ENCODE data around the gene EMP3. TPM values are rescaled to one million over a fixed set of nuclear protein-coding genes. Genes with fewer than 3 reads are reported as not detected.

Gene EMP3
- total and polyA plus RNA-seq, 2 of the 13 experiments (the other 11 are each of a cell fraction or from before 2014, with no cell fraction given), result 2.2 to 7.8 TPM

DNA sequence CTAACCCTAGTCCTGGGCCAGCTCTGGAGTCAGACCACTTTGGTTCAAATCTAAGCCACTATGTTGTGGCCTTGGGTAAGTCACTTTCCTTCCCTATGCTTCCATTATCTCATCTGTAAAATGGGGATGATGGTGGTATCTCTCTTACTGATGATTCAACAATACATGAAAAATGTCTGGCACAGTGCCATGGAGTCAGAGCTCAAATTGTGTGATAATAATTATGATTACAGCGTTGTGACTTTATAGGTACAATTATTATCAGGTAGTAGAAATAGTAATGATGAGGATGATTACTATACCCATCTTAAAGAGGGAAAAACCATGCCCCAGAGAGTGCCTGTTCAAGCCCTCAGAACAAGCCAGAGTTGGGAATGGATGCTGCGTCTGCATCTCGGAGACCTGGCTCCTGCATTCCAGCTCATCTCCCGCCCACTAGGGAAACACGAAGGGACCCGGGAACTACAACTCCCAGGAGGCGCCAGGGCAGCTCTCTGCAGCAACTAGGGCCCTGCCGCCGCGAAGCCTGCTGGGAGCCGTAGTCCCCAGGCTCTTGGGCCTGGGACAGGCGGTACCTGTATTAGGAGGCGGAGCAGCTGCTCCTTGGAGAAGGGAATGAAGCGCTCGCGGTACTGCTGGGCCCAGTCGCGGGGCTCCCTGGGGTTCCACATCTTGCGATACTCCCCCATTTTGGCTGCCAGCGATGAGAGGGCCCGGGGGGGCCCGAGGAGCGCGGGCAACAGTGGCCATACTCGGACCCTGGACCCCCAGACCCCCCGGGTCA is 37.6 kb downstream of the EMP3 start (continued):
- TF ChIP-seq, protein P1, sequence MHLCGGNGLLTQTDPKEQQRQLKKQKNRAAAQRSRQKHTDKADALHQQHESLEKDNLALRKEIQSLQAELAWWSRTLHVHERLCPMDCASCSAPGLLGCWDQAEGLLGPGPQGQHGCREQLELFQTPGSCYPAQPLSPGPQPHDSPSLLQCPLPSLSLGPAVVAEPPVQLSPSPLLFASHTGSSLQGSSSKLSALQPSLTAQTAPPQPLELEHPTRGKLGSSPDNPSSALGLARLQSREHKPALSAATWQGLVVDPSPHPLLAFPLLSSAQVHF (CRISPR knock-in tag; IDR thresholded peaks at IDR 0.05), result no peak
- TF ChIP-seq, protein P2, sequence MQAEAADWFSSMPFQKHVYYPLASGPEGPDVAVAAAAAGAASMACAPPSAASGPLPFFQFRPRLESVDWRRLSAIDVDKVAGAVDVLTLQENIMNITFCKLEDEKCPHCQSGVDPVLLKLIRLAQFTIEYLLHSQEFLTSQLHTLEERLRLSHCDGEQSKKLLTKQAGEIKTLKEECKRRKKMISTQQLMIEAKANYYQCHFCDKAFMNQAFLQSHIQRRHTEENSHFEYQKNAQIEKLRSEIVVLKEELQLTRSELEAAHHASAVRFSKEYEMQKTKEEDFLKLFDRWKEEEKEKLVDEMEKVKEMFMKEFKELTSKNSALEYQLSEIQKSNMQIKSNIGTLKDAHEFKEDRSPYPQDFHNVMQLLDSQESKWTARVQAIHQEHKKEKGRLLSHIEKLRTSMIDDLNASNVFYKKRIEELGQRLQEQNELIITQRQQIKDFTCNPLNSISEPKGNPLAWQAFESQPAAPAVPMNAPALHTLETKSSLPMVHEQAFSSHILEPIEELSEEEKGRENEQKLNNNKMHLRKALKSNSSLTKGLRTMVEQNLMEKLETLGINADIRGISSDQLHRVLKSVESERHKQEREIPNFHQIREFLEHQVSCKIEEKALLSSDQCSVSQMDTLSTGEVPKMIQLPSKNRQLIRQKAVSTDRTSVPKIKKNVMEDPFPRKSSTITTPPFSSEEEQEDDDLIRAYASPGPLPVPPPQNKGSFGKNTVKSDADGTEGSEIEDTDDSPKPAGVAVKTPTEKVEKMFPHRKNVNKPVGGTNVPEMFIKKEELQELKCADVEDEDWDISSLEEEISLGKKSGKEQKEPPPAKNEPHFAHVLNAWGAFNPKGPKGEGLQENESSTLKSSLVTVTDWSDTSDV (CRISPR knock-in tag; IDR thresholded peaks at IDR 0.05), result peak; percentile 59; the same call in 1 of the 2 replicates
- TF ChIP-seq ISL2 (CRISPR knock-in tag; IDR thresholded peaks at IDR 0.05) (no peak), ZNF570 (CRISPR knock-in tag; IDR thresholded peaks at IDR 0.05; ENCODE audit: borderline replicate concordance) (no peak), FLYWCH1 (CRISPR knock-in tag; IDR thresholded peaks at IDR 0.05) (no peak), NCOA1 (CRISPR knock-in tag; IDR thresholded peaks at IDR 0.05) (no peak), ZMAT3 (CRISPR knock-in tag; conservative IDR thresholded peaks at IDR 0.05) (no peak), NRL (CRISPR knock-in tag; IDR thresholded peaks at IDR 0.05; ENCODE audit: borderline replicate concordance) (no peak), ZNF484 (CRISPR knock-in tag; IDR thresholded peaks at IDR 0.05; ENCODE audit: borderline replicate concordance, low read depth) (no peak), ZNF788 (CRISPR knock-in tag; IDR thresholded peaks at IDR 0.05; ENCODE audit: borderline replicate concordance) (no peak), NFIC (IDR thresholded peaks at IDR 0.05; ENCODE audit: low read length) (no peak), FOXM1 (CRISPR knock-in tag; IDR thresholded peaks at IDR 0.05) (no peak), SRY (CRISPR knock-in tag; IDR thresholded peaks at IDR 0.05) (no peak; the same call in 1 of the 2 replicates), ZNF20 (CRISPR knock-in tag; IDR thresholded peaks at IDR 0.05) (0 out of 2 replicates have a peak, but pooled peaks have one; percentile 2), ZNF577 (CRISPR knock-in tag; IDR thresholded peaks at IDR 0.05; ENCODE audit: borderline replicate concordance, low read depth) (no peak), XRCC5 (optimal IDR thresholded peaks at IDR 0.05; ENCODE audit: low read length) (peak; percentile 17), TCF7 (IDR thresholded peaks at IDR 0.05; ENCODE audit: low read depth) (no peak), ZNF563 (CRISPR knock-in tag; IDR thresholded peaks at IDR 0.05) (no peak), ZNF619 (CRISPR knock-in tag; IDR thresholded peaks at IDR 0.05) (no peak), MLLT10 (CRISPR knock-in tag; IDR thresholded peaks at IDR 0.05) (no peak), ZSCAN9 (CRISPR knock-in tag; IDR thresholded peaks at IDR 0.05; ENCODE audit: borderline replicate concordance) (no peak), ZNF510 (CRISPR knock-in tag; IDR thresholded peaks at IDR 0.05; ENCODE audit: low read depth) (no peak), XBP1 (CRISPR knock-in tag; IDR thresholded peaks at IDR 0.05) (no peak), ZNF224 (CRISPR knock-in tag; IDR thresholded peaks at IDR 0.05) (0 out of 2 replicates have a peak, but pooled peaks have one; percentile 65), ZNF441 (CRISPR knock-in tag; IDR thresholded peaks at IDR 0.05; ENCODE audit: borderline replicate concordance) (no peak), ZNF121 (CRISPR knock-in tag; IDR thresholded peaks at IDR 0.05) (no peak), ZBTB8A (CRISPR knock-in tag; IDR thresholded peaks at IDR 0.05; ENCODE audit: borderline replicate concordance, low read depth) (no peak), ZNF430 (CRISPR knock-in tag; IDR thresholded peaks at IDR 0.05) (no peak; the same call in 1 of the 2 replicates)
- TF ChIP-seq, protein P3, sequence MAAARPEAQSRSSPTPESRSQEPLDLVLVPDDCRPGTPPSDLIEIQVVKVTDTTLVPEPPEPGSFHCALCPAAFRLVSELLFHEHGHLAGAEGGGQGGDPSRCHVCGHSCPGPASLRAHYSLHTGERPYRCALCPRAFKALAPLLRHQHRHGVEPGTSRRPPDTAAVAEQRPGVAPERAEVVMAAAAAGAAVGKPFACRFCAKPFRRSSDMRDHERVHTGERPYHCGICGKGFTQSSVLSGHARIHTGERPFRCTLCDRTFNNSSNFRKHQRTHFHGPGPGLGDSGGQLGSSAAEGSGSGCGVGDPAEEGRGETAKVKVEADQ (CRISPR knock-in tag; IDR thresholded peaks at IDR 0.05; ENCODE audit: borderline replicate concordance), result no peak
